ENCODE results near the gene PPIF. TPM values are rescaled to one million over a fixed set of nuclear protein-coding genes. Genes with fewer than 3 reads are reported as not detected.

Gene PPIF
- total and polyA plus RNA-seq, 7 experiments from 2014 or later = 8.7 to 192 (median 24.0) TPM

- peaks cover 0 to 4% (median 4%) of the 10 kb centered on the region in 3 experiments for H3K36me3 ChIP-seq (ENCODE audit: control insufficient read depth in 2 of 3, insufficient read depth in 3 of 3, low read length in 3 of 3)
- POLR2A ChIA-PET = interaction anchor here (0.5 to 2.2 kb wide), 5 partner anchors 11 to 162 kb away, joined by 3 to 13 read pairs (median 5); no protein-coding TSS in a partner anchor
- Mint-ChIP-seq H3K9me3 (peaks cover 0 to 1% (median 0%) of the 10 kb centered on the region in 11 donors), H3K4me3 (peak overlapping the region in 1 of 10 donors; percentile 5), H3K4me1 (peaks cover 9 to 44% (median 18%) of the 10 kb centered on the region in 7 donors), H3K36me3 (peaks cover 0 to 16% (median 1%) of the 10 kb centered on the region in 5 donors), H3K27me3 (no peaks in the 10 kb centered on the region), H3K27ac (peak overlapping the region in 3 of 9 donors; percentile 7 to 40 (median 10))
- peaks cover 19 to 25% of the 10 kb centered on the region in 2 donors for H3K4me1 ChIP-seq (ENCODE audit: control insufficient read depth in 2 of 2, insufficient read depth in 2 of 2, low read length in 2 of 2)
- no peaks in the 10 kb centered on the region for H3K27me3 ChIP-seq (ENCODE audit: control insufficient read depth in 2 of 2, insufficient read depth in 2 of 2, low read length in 2 of 2)
- H3K9me3 ChIP-seq (ENCODE audit: control insufficient read depth in 2 of 3, low read length in 3 of 3) = no peaks in the 10 kb centered on the region
- ATAC-seq = no peak
- intact Hi-C loops (cut with micrococcal nuclease) = loop anchor here (5.0 to 10.0 kb wide), 4 partner anchors 277 to 860 kb away; partner anchors contain the start of genes ANXA11 (in 1 of the 2) and ZMIZ1 (in 1 of the 2)
- CTCF ChIA-PET = interaction anchor here (0.6 to 1.9 kb wide), 7 partner anchors 10 to 160 kb away, joined by 3 to 7 read pairs (median 4); no protein-coding TSS in a partner anchor
- H3K4me3 ChIP-seq (ENCODE audit: low read length) = no peak overlapping the region
- no peak overlapping the region for H3K27ac ChIP-seq (ENCODE audit: low read depth, low read length)
- peak in 1 of 9 donors; percentile 15 for DNase-seq
Observed at GRCh38 chr10:79344502-79345195, 2.6 kb upstream of the PPIF start.

- ATAC-seq (no peak), DNase-seq (peak in 1 of 9 donors; percentile 17)
- Mint-ChIP-seq H3K9me3 (peaks cover 0 to 1% (median 0%) of the 10 kb centered on the region in 11 donors), H3K27ac (peak overlapping the region in 5 of 9 donors; percentile 7 to 52 (median 20)), H3K36me3 (peaks cover 0 to 19% (median 6%) of the 10 kb centered on the region in 5 donors), H3K27me3 (no peaks in the 10 kb centered on the region), H3K4me1 (peaks cover 9 to 52% (median 22%) of the 10 kb centered on the region in 7 donors), H3K4me3 (peak overlapping the region in 1 of 10 donors; percentile 5)
- H3K27me3 ChIP-seq (ENCODE audit: control insufficient read depth in 2 of 2, insufficient read depth in 2 of 2, low read length in 2 of 2) = no peaks in the 10 kb centered on the region
- CTCF ChIA-PET = interaction anchor here (0.6 to 1.9 kb wide), 7 partner anchors 10 to 160 kb away, joined by 3 to 7 read pairs (median 4); no protein-coding TSS in a partner anchor
- peaks cover 3 to 12% (median 7%) of the 10 kb centered on the region in 3 experiments for H3K36me3 ChIP-seq (ENCODE audit: control insufficient read depth in 2 of 3, insufficient read depth in 3 of 3, low read length in 3 of 3)
- intact Hi-C loops (cut with micrococcal nuclease) = loop anchor here (2.0 to 10.0 kb wide), 5 partner anchors 23 to 859 kb away; partner anchors contain the start of genes ANXA11 (in 1 of the 2) and ZMIZ1 (in 1 of the 2)
- no peak overlapping the region for H3K4me3 ChIP-seq (ENCODE audit: low read length)
- no peak overlapping the region for H3K27ac ChIP-seq (ENCODE audit: low read depth, low read length)
- H3K9me3 ChIP-seq (ENCODE audit: control insufficient read depth in 2 of 3, low read length in 3 of 3) = no peaks in the 10 kb centered on the region
- POLR2A ChIA-PET = interaction anchor here (0.5 to 3.6 kb wide), 10 partner anchors 11 to 1316 kb away, joined by 3 to 22 read pairs (median 4); no protein-coding TSS in a partner anchor
- peaks cover 19 to 25% of the 10 kb centered on the region in 2 donors for H3K4me1 ChIP-seq (ENCODE audit: control insufficient read depth in 2 of 2, insufficient read depth in 2 of 2, low read length in 2 of 2)
Observed at GRCh38 chr10:79345241-79346011, 1.8 kb upstream of the PPIF start.

GRCh38 chr10:79346012-79346340 lies 1.3 kb upstream of the PPIF start:
- no peaks in the 10 kb centered on the region for H3K27me3 Mint-ChIP-seq
- ChIA-PET CTCF (interaction anchor here (1.0 to 1.9 kb wide), 5 partner anchors 10 to 122 kb away, joined by 3 to 7 read pairs (median 3); no protein-coding TSS in a partner anchor), POLR2A (interaction anchor here (0.5 to 3.6 kb wide), 8 partner anchors 8 to 1316 kb away, joined by 3 to 22 read pairs (median 4); no protein-coding TSS in a partner anchor)
- peak overlapping the region in 2 of 9 donors; percentile 7 to 40 for H3K27ac Mint-ChIP-seq
- ATAC-seq (no peak), DNase-seq (no peak)
- H3K9me3 ChIP-seq (ENCODE audit: control insufficient read depth in 2 of 3, low read length in 3 of 3) = no peaks in the 10 kb centered on the region
- H3K4me1 Mint-ChIP-seq = peaks cover 9 to 53% (median 22%) of the 10 kb centered on the region in 7 donors
- no peak overlapping the region for H3K27ac ChIP-seq (ENCODE audit: low read depth, low read length)
- no peaks in the 10 kb centered on the region for H3K27me3 ChIP-seq (ENCODE audit: control insufficient read depth in 2 of 2, insufficient read depth in 2 of 2, low read length in 2 of 2)
- peaks cover 19 to 25% of the 10 kb centered on the region in 2 donors for H3K4me1 ChIP-seq (ENCODE audit: control insufficient read depth in 2 of 2, insufficient read depth in 2 of 2, low read length in 2 of 2)
- intact Hi-C loops (cut with micrococcal nuclease) = loop anchor here (2.0 to 10.0 kb wide), 5 partner anchors 23 to 859 kb away; partner anchors contain the start of genes ANXA11 (in 1 of the 2) and ZMIZ1 (in 1 of the 2)
- peak overlapping the region in 1 of 10 donors; percentile 77 for H3K4me3 Mint-ChIP-seq
- H3K9me3 Mint-ChIP-seq = peaks cover 0 to 1% (median 0%) of the 10 kb centered on the region in 11 donors
- peaks cover 5 to 18% (median 12%) of the 10 kb centered on the region in 3 experiments for H3K36me3 ChIP-seq (ENCODE audit: control insufficient read depth in 2 of 3, insufficient read depth in 3 of 3, low read length in 3 of 3)
- peaks cover 4 to 19% (median 6%) of the 10 kb centered on the region in 5 donors for H3K36me3 Mint-ChIP-seq
- H3K4me3 ChIP-seq (ENCODE audit: low read length) = no peak overlapping the region

- Histone ChIP-seq H3K27me3 (ENCODE audit: control insufficient read depth in 2 of 2, insufficient read depth in 2 of 2, low read length in 2 of 2) (no peaks in the 10 kb centered on the region), H3K4me1 (ENCODE audit: control insufficient read depth in 2 of 2, insufficient read depth in 2 of 2, low read length in 2 of 2) (peaks cover 19 to 25% of the 10 kb centered on the region in 2 donors), H3K27ac (ENCODE audit: low read depth, low read length) (peak overlapping the region; percentile 73), H3K36me3 (ENCODE audit: control insufficient read depth in 2 of 3, insufficient read depth in 3 of 3, low read length in 3 of 3) (peaks cover 7 to 21% (median 12%) of the 10 kb centered on the region in 3 experiments), H3K4me3 (ENCODE audit: low read length) (no peak overlapping the region), H3K9me3 (ENCODE audit: control insufficient read depth in 2 of 3, low read length in 3 of 3) (no peaks in the 10 kb centered on the region)
- Mint-ChIP-seq H3K4me3 (peak overlapping the region in 7 of 10 donors; percentile 29 to 81 (median 57)), H3K27me3 (no peaks in the 10 kb centered on the region), H3K36me3 (peaks cover 5 to 19% (median 9%) of the 10 kb centered on the region in 5 donors), H3K27ac (peak overlapping the region in 8 of 9 donors; percentile 7 to 96 (median 59)), H3K4me1 (peaks cover 9 to 53% (median 22%) of the 10 kb centered on the region in 7 donors), H3K9me3 (peaks cover 0 to 1% (median 0%) of the 10 kb centered on the region in 11 donors)
- ChIA-PET POLR2A (interaction anchor here (0.8 to 3.6 kb wide), 8 partner anchors 9 to 805 kb away, joined by 3 to 22 read pairs (median 5); no protein-coding TSS in a partner anchor), CTCF (interaction anchor here (1.0 to 1.9 kb wide), 4 partner anchors 11 to 121 kb away, joined by 3 to 7 read pairs (median 3); no protein-coding TSS in a partner anchor)
- intact Hi-C loops (cut with micrococcal nuclease) = loop anchor here (1.0 to 10.0 kb wide), 15 partner anchors 15 to 1313 kb away; partner anchors contain the start of genes ANXA11 (in 1 of the 2), RPS24 (in 1 of the 2), ZCCHC24 (in 1 of the 2) and ZMIZ1 (in 1 of the 2)
- DNase-seq = peak in 2 of 9 donors; percentile 14 to 17
- ATAC-seq = no peak
Observed at GRCh38 chr10:79346388-79347225, 662 bp upstream of the PPIF start.

- CTCF ChIA-PET = interaction anchor here (0.9 to 1.7 kb wide), 6 partner anchors 9 to 106 kb away, joined by 3 to 7 read pairs (median 4); no protein-coding TSS in a partner anchor
- H3K27ac Mint-ChIP-seq = peak overlapping the region; percentile 76 to 96 (median 86)
- intact Hi-C loops (cut with micrococcal nuclease) = loop anchor here (1.0 to 10.0 kb wide), 17 partner anchors 17 to 1315 kb away; partner anchors contain the start of genes RPS24 (in 2 of the 2), ANXA11 (in 1 of the 2), ZCCHC24 (in 1 of the 2) and ZMIZ1 (in 1 of the 2)
Observed at GRCh38 chr10:79347894-79348639, 798 bp downstream of the PPIF start.

More at GRCh38 chr10:79347894-79348639, 798 bp downstream of the PPIF start:
- Mint-ChIP-seq H3K27me3 (no peaks in the 10 kb centered on the region), H3K9me3 (peaks cover 0 to 1% (median 0%) of the 10 kb centered on the region in 11 donors), H3K36me3 (peaks cover 8 to 26% (median 13%) of the 10 kb centered on the region in 5 donors), H3K4me3 (peak overlapping the region; percentile 71 to 92 (median 78)), H3K4me1 (peaks cover 9 to 50% (median 19%) of the 10 kb centered on the region in 7 donors)
- Histone ChIP-seq H3K27me3 (ENCODE audit: control insufficient read depth in 2 of 2, insufficient read depth in 2 of 2, low read length in 2 of 2) (no peaks in the 10 kb centered on the region), H3K36me3 (ENCODE audit: control insufficient read depth in 2 of 3, insufficient read depth in 3 of 3, low read length in 3 of 3) (peaks cover 10 to 36% (median 12%) of the 10 kb centered on the region in 3 experiments), H3K9me3 (ENCODE audit: control insufficient read depth in 2 of 3, low read length in 3 of 3) (no peaks in the 10 kb centered on the region), H3K4me3 (ENCODE audit: low read length) (peak overlapping the region; percentile 72), H3K27ac (ENCODE audit: low read depth, low read length) (peak overlapping the region; percentile 73), H3K4me1 (ENCODE audit: control insufficient read depth in 2 of 2, insufficient read depth in 2 of 2, low read length in 2 of 2) (peaks cover 19 to 25% of the 10 kb centered on the region in 2 donors)
- DNase-seq = peak; percentile 29 to 84 (median 56)
- POLR2A ChIA-PET = interaction anchor here (0.6 to 3.6 kb wide), 8 partner anchors 10 to 98 kb away, joined by 3 to 22 read pairs (median 4); partner anchors contain the start of gene ZCCHC24
- ATAC-seq = peak; percentile 56
